Activated gamma-delta T cell treated with Interleukin-2 at 50 U/mL for 16 hours (primary cell): ENCODE results near the gene PRX.
"Not testable (repeated sequence)": the region's sequence is repeated elsewhere in the genome, so short reads cannot be mapped to it uniquely, and the experiment has no call there.

Source experiments
- DNase-seq: peaks from one replicate; pipeline ENCODE4 v3.0.0-alpha.2; 2020

Gene PRX

DNA sequence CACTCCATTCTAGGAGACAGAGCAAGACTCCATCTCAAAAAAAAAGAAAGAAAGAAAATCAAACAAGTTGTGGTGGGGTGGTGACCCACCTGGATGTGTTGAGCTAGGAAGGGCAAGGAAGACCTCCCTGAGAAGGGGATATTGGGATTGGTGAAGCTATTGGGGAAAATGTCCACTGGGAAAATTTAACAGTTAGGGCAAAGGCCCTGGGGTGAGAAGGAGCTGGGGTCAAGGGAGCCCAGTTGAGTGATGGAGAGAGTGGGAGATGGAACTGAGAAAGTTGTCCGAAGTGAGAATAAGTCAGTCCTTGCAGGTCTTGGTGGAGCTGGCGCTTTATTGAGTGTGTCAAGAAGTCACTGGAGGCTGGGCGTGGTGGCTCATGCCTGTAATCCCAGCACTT is 25.1 kb upstream of the PRX start:
- no peak for DNase-seq

- DNase-seq = peak; percentile 50
These were observed 20.4 kb upstream of the PRX start for GRCh38 chr19:40433391-40434216.

- DNase-seq = not testable (repeated sequence)
These were observed 19.6 kb upstream of the PRX start for GRCh38 chr19:40432760-40433159.

- no peak for DNase-seq
These were observed 18.5 kb upstream of the PRX start for GRCh38 chr19:40431698-40432097.

DNA sequence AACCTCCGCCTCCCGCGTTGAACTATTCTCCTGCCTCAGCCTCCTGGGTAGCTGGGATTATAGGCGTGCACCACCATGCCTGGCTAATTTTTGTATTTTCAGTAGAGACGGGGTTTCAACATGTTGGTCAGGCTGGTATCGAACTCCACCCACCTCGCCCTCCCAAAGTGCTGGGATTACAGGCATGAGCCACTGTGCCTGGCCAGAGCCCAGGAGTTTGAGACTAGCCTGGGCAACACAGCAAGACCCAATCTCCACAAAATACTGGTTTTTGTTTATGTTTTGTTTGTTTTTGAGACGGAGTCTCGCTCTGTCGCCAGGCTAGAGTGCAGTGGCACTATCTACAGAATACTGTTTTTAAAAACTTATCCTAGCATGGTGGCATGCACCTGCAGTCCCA is 17.1 kb upstream of the PRX start:
- DNase-seq = not testable (repeated sequence)

DNA sequence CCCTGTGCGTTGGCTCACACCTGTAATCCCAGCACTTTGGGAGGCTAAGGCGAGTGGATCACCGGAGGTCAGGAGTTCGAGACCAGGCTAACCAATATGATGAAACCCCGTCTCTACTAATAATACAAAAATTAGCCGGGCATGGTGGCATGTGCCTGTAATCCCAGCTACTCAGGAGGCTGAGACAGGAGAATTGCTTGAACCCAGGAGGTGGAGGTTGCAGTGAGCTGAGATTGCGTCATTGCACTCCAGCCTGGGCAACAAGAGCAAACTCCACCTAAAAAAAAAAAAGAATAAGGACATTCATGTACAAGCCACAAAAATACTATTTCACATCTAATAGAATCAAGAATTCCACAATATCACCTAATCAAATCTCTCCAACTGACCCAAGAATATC is 15.0 kb upstream of the PRX start:
- DNase-seq = not testable (repeated sequence)

GRCh38 chr19:40425450-40426287 is 12.5 kb upstream of the PRX start, which contains the start of gene SERTAD1:
Gene SERTAD1, minus strand, starts transcription at chr19:40425992. Its CDS starts 2,446 bp downstream, at chr19:40423546.
- peak; percentile 100 for DNase-seq

- DNase-seq = no peak
These were observed 11.7 kb upstream of the PRX start for GRCh38 chr19:40424637-40425449.

GRCh38 chr19:40423938-40424337 is 10.8 kb upstream of the PRX start:
- no peak for DNase-seq

GRCh38 chr19:40422748-40423566 is 9.8 kb upstream of the PRX start:
- no peak for DNase-seq

DNA sequence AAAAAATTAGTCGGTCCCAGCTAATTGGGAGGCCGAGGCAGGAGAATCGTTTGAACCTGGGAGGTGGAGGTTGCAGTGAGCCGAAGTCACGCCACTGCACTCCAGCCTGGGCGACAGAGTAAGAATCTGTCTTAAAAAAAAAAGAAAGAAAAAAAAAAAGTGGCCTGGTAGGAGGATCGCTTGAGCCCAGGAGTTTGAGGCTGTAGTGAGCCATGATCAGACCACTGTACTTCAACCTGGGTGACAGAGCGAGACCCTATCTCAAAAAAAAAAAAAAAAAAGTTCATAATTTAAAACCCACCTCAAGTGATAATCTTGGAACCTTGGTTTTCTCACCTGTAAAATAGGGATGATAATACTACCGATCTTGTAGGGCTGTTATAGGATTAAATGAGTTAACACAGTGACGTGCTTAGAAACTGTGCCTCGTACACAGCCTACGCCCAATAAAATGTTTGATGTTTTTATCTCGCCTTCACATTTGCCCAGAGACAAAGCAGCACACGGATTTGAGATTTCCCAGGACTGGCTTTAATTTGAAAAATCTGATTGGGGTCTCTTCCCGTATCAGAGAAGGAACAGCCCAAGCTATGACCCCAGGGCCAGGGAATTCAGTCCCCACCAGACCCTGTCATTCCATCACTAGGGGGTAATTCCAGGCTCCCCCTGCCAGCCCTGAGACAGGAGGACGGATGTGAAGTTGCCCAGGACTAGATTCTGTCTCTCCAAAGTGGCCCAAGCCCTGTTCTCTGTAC is 9.0 kb upstream of the PRX start:
- no peak for DNase-seq

GRCh38 chr19:40420766-40421765 is 7.9 kb upstream of the PRX start:
- peak; percentile 68 for DNase-seq

- DNase-seq = no peak
These were observed 7.2 kb upstream of the PRX start for GRCh38 chr19:40420451-40420765.

DNA sequence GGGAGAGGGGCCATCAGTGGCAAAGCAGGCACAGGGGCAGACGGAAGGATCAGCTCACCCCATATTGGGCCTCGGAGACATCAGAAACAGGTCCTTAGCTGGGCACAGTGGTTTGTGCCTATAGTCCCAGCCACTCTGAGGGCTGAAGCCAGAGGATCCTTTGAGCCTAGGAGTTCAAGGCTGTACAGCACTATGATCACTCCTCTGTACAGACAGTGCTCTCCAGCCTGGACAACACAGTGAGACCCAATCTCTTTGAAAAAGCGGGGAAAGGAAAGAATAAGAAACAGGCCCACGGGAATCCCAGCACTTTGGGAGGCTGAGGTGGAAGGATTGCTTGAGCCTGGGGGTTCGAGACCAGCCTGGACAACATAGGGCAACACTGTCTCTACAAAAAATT is 6.6 kb upstream of the PRX start:
- DNase-seq = no peak

DNA sequence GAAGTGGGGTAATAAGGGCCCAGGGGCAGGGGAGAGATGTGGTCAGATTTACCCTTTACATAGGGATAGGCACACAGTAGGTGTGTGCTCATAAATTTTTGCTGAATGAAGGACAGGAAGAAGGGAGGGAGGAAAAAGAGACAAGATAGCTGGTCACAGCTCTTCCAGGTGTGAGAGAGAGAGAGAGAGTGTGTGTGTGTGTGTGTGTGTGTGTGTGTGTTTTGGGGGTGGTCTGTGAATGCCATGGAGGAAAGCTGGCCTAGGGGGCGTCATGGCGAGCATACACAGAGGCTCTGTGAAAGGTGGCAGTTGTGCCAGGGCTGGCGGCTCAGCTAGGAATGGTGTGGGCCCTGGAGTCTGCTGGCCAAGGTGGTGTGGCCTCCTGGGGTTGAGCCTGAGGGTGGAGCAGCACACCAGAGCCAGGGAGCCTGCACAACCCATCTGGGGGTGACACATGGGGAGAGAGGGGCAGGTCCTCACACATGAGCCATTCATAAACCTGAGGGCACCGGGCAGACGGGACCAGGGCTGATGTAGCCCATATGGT is 6.0 kb upstream of the PRX start:
- DNase-seq = no peak

DNA sequence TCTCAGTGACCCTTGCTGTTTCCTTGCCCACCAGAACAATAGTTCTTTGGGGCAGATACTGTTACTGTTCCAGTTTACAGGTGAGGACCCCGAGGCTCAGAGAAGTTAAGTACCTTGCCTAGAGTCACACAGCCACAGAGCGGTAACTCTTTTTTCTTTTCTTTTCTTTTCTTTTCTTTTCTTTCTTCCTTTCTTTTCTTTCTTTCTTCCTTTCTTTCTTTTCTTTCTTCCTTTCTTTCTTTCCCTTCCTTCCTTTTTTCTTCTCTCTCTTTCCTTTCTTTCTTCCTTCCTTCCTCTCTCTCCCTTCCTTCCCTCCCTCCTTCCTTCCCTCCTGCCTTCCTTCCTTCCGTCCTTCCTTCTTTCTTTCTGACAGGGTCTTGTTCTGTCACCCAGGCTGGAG is 4.9 kb upstream of the PRX start:
- no peak for DNase-seq

DNA sequence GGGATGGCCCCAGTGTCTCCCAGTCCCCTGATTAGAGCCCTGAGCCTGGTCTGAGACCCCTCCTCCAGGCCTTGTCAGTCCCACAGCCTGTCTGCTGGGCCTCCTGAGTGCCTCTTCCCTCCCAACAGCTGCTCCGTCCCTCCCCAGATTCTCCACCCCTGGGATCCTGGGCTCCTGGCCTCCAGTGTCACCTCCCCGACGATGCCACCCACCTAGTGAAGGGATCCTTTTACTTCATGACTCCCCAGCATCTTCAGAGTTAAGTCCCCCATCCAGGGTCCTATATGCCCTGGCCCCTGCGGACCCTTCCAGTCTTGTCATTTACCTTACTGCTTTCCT is 4.4 kb upstream of the PRX start:
- no peak for DNase-seq

DNA sequence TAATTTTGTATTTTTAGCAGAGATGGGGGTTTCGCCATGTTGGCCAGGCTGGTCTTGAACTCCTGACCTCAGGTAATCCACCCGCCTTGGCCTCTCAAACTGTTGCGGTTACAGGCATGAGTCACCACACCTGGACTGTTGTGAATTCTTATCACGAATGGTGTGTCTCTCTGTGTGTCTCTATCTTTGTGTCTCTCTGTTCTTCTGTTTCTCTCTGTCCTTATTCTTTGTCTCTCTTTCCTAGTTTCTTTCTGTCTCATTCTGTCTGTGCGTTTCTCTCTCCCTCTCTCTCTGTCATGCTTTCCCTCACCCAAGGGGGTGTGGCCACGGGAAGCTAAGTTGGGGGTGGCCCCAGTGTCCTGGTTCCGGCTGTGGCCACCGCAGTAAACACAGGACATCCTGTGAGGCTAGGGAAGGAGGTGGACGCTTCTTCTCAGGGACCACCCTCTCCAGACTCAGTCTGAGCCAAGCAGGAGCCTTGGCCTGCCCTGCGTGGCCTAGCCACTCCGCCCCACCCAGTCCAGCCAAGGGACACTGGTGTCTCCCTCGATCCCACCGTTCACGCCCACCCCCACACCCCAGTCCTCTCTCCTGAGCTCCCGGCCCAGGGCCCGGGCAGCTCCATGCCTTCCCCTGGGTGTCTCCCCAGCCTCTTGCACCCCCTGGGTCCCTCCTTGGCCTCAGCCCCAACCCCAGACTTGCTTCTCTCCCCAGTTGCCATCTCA is 3.9 kb upstream of the PRX start:
- no peak for DNase-seq

DNA sequence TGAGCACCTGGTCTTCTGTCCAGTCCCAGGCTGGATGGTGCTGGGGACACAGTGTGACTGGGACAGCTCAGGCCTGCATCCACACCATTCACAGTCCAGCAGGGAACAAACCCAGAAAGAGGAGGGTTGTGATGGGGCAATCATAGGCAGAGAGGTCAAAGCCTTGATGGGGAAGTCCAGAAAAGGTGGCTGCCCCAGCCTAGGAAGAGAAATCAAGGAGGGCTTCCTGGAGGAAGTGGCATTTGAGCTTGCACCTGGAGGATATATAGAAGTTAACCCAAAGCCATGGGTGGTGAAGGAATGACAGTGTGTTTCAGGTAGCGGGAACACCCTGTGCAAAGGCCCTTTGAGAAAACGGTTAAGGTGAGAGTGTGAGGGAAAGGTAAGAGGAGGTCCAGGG is 2.6 kb upstream of the PRX start:
- no peak for DNase-seq
